Measurements from ENCODE around the gene TRIM9.
"Not testable (repeated sequence)": the region's sequence is repeated elsewhere in the genome, so short reads cannot be mapped to it uniquely, and the experiment has no call there.

Gene TRIM9

DNA sequence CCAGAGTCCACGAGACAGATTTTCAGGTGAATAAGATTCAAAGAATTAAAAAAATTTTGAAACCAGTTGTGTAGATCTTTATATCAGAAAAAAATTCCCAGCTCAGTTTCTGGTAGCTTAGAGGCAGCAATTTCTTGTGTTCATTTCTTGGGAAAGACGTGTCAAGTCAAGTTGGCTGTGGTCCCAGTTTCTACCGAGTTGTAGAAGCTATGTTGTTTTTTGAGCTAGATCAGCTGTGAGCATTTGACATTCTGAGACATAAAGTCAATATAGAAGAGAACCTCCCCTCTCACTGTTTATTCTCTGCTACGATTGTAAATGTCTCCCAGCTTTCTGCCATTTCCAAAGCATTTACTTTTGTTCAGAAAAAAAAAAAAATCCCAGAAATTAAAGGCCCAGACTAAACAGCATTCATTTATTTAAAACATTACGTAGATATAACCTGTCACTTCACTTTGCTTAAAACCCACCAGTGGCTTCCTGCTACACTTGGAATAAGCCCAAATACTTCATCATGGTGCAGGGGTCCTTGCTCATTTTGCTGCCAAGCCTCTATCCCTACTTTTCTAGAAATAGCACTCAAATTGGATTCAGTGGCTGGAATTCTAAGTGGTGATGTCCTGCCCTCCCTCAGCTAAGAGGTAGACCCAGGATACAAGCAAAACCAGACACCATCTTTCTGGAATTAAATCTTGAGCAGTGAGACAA lies 130.1 kb downstream of the TRIM9 start:
- DNase-seq (ENCODE audit: low read depth) = no peak
- H3K4me3 ChIP-seq (ENCODE audit: low read depth, low read length) = no peak overlapping the region
- TF ChIP-seq CTCF (IDR thresholded peaks at IDR 0.05; ENCODE audit: insufficient read depth, low read depth, low read length, missing control alignments) = no peak

- no peak for TF ChIP-seq CTCF (IDR thresholded peaks at IDR 0.05; ENCODE audit: insufficient read depth, low read depth, low read length, missing control alignments)
- H3K4me3 ChIP-seq (ENCODE audit: low read depth, low read length) = no peak overlapping the region
- no peak for DNase-seq (ENCODE audit: low read depth)
Measured at GRCh38 chr14:50963919-50964318, 131.0 kb downstream of the TRIM9 start.

- DNase-seq (ENCODE audit: low read depth) = no peak
- TF ChIP-seq CTCF (IDR thresholded peaks at IDR 0.05; ENCODE audit: insufficient read depth, low read depth, low read length, missing control alignments) = no peak
- H3K4me3 ChIP-seq (ENCODE audit: low read depth, low read length) = no peak overlapping the region
Measured at GRCh38 chr14:50961605-50962221, 133.2 kb downstream of the TRIM9 start.

DNA sequence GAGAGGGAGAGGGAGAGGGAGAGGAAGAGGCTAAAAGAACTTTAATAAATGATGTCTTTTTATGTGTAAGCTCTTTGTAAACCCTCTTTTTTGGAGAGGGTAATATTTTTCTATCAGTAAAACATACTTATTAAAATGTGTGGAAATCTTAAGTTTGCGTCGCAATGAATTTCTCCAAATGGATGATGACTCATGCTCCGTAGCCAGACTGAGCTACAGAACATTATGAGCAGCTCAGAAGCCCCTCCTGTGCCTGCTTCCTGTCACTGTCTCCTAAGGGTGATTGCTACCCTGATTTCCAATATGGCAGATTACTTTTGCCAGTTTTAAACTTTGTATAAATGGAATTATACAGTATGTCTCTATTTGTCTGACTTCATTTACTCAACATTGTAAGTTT lies 137.6 kb downstream of the TRIM9 start:
- TF ChIP-seq CTCF (IDR thresholded peaks at IDR 0.05; ENCODE audit: insufficient read depth, low read depth, low read length, missing control alignments) = no peak
- no peak for DNase-seq (ENCODE audit: low read depth)
- no peak overlapping the region for H3K4me3 ChIP-seq (ENCODE audit: low read depth, low read length)

DNA sequence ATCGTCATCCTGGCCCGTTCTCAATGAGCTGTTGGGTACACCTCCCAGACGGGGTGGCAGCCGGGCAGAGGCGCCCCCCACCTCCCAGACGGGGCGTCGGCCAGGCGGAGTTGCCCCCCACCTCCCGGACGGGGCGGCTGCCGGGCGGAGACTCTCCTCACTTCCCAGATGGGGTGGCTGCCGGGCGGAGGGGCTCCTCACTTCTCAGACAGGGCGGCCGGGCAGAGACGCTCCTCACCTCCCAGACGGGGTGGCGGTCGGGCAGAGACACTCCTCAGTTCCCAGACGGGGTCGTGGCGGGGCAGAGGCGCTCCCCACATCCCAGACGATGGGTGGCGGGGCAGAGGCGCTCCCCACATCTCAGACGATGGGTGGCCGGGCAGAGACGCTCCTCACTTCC lies 138.5 kb downstream of the TRIM9 start:
- H3K4me3 ChIP-seq (ENCODE audit: low read depth, low read length); DNase-seq (ENCODE audit: low read depth): not testable (repeated sequence)

GRCh38 chr14:50955373-50956043 lies 139.4 kb downstream of the TRIM9 start:
- no peak for TF ChIP-seq CTCF (IDR thresholded peaks at IDR 0.05; ENCODE audit: insufficient read depth, low read depth, low read length, missing control alignments)
- H3K4me3 ChIP-seq (ENCODE audit: low read depth, low read length) = no peak overlapping the region
- DNase-seq (ENCODE audit: low read depth) = peak; percentile 46

GRCh38 chr14:50954811-50955372 lies 140.0 kb downstream of the TRIM9 start:
- DNase-seq (ENCODE audit: low read depth) = peak; percentile 48
- no peak overlapping the region for H3K4me3 ChIP-seq (ENCODE audit: low read depth, low read length)
- peak; percentile 58 for TF ChIP-seq CTCF (IDR thresholded peaks at IDR 0.05; ENCODE audit: insufficient read depth, low read depth, low read length, missing control alignments)
